SK-N-SH (cell line): ENCODE results near the gene MLEC. TPM values are rescaled to one million over a fixed set of nuclear protein-coding genes. Genes with fewer than 3 reads are reported as not detected.

Experiments used
- CTCF ChIA-PET: fragments of 300-600, 350-600 bp; formaldehyde crosslinking; extraction: SDS; loops from one replicate; lab custom pipeline; 2021; lab: Yijun Ruan, JAX
- POLR2A ChIA-PET: fragments of 350-600 bp; sonication (Branson Sonifier 250); formaldehyde crosslinking; extraction: SDS; loops from one replicate; lab custom pipeline; 2020; ENCODE audit warnings: antibody characterized with exemption, inconsistent platforms; lab: Yijun Ruan, JAX
- DNase-seq: peaks from one replicate; pipeline ENCODE4 v3.0.0; 2012
- H2AFZ ChIP-seq: fragments of 200-600 bp; sonication (generic); 2 replicates; pipeline ENCODE4 v1.8.1; 2016; ENCODE audit warnings: antibody characterized with exemption, mild to moderate bottlenecking, low read depth
- H3F3A ChIP-seq: fragments of 200-600 bp; sonication (generic); replicated peaks from 2 replicates; pipeline ENCODE3; 2016; ENCODE audit warnings: antibody characterized with exemption, mild to moderate bottlenecking; ENCODE audit not compliant: insufficient read depth
- H3K27ac ChIP-seq, 2 experiments: fragments of 200-500 bp in 1 of 2; fragments of 200-600 bp in 1 of 2; sonication (Bioruptor generic) in 1 of 2; sonication (generic), shearing (Covaris generic) in 1 of 2; 2 replicates each; pipeline versions ENCODE4 v1.5.1 to v1.6.1; 2014 to 2016; ENCODE audit warnings: low read depth in 2 of 2, inconsistent platforms in 1 of 2, low read length in 1 of 2, mild to moderate bottlenecking in 1 of 2, mixed read lengths in 1 of 2
- H3K27me3 ChIP-seq: fragments of 200-600 bp; sonication (generic), shearing (Covaris generic); 2 replicates; pipeline ENCODE4 v1.6.1; 2016; ENCODE audit warnings: mixed run types; ENCODE audit not compliant: insufficient read depth
- H3K36me3 ChIP-seq, 2 experiments: fragments of 200-500 bp in 1 of 2; fragments of 200-600 bp in 1 of 2; sonication (Bioruptor generic) in 1 of 2; sonication (generic) in 1 of 2; replicated peaks in 1 of 2; 2 replicates each; pipeline versions ENCODE3 to v1.5.1; 2014 to 2016; ENCODE audit warnings: low read length in 1 of 2, mild to moderate bottlenecking in 1 of 2; ENCODE audit not compliant: insufficient read depth in 2 of 2, control insufficient read depth in 1 of 2
- H3K4me1 ChIP-seq, 2 experiments: fragments of 200-500 bp in 1 of 2; fragments of 200-600 bp in 1 of 2; sonication (Bioruptor generic) in 1 of 2; sonication (generic), shearing (Covaris generic) in 1 of 2; 2 replicates each; pipeline versions ENCODE4 v1.5.1 to v1.6.1; 2014 to 2016; ENCODE audit warnings: low read depth in 1 of 2, low read length in 1 of 2, mixed run types in 1 of 2; ENCODE audit not compliant: insufficient read depth in 2 of 2, control insufficient read depth in 1 of 2
- H3K4me2 ChIP-seq: fragments of 200-600 bp; sonication (generic), shearing (Covaris generic); 2 replicates; pipeline ENCODE4 v1.6.1; 2017; ENCODE audit warnings: mixed run types
- H3K4me3 ChIP-seq, 2 experiments: fragments of 200-500 bp in 1 of 2; fragments of 200-600 bp in 1 of 2; sonication (Bioruptor generic) in 1 of 2; sonication (generic), shearing (Covaris generic) in 1 of 2; 2 replicates each; pipeline versions ENCODE4 v1.5.1 to v1.8.1; 2014 to 2016; ENCODE audit warnings: low read depth in 2 of 2, inconsistent platforms in 1 of 2, low read length in 1 of 2, mild to moderate bottlenecking in 1 of 2, mixed read lengths in 1 of 2, moderate library complexity in 1 of 2
- H3K79me2 ChIP-seq: fragments of 200-600 bp; sonication (generic); 2 replicates; pipeline ENCODE4 v1.8.1; 2017; ENCODE audit warnings: mild to moderate bottlenecking; ENCODE audit not compliant: insufficient read depth
- H3K9ac ChIP-seq: fragments of 200-600 bp; sonication (generic); 2 replicates; pipeline ENCODE4 v1.6.1; 2017; ENCODE audit warnings: mixed run types
- H3K9me2 ChIP-seq: fragments of 200-600 bp; sonication (generic); 2 replicates; pipeline ENCODE4 v1.6.1; 2017; ENCODE audit warnings: mixed run types
- H3K9me3 ChIP-seq: fragments of 200-600 bp; sonication (generic); 2 replicates; pipeline ENCODE4 v1.6.1; 2017; ENCODE audit warnings: mixed run types, mild to moderate bottlenecking, moderate library complexity
- H4K20me1 ChIP-seq: fragments of 200-600 bp; sonication (generic); 2 replicates; pipeline ENCODE4 v1.6.1; 2017; ENCODE audit warnings: mild to moderate bottlenecking, mixed run types; ENCODE audit not compliant: insufficient read depth
- EP300 ChIP-seq, 2 experiments: IDR thresholded peaks; 2 replicates each; pipeline versions ENCODE4 v1.4.0 to v1.6.1; 2012; ENCODE audit warnings: borderline replicate concordance in 1 of 2, low read depth in 1 of 2, low read length in 1 of 2
- EZH2phosphoT487 ChIP-seq: fragments of 200-600 bp; sonication (generic); IDR thresholded peaks from 2 replicates; pipeline ENCODE4 v1.6.1; 2017; ENCODE audit warnings: low read depth, mixed run types, mild to moderate bottlenecking, antibody characterized with exemption, moderate library complexity, borderline replicate concordance
- FOXM1 ChIP-seq: IDR thresholded peaks from 2 replicates; pipeline ENCODE4 v1.4.0; 2012; ENCODE audit warnings: low read depth, mild to moderate bottlenecking
- GABPA ChIP-seq: IDR thresholded peaks from 2 replicates; pipeline ENCODE4 v1.4.0; 2012; ENCODE audit warnings: low read depth, mild to moderate bottlenecking
- GATA2 ChIP-seq: sonication (generic); formaldehyde crosslinking; IDR thresholded peaks from 2 replicates; pipeline ENCODE4 v1.5.0; 2020; ENCODE audit warnings: mild to moderate bottlenecking, missing genetic modification reagents
- JUND ChIP-seq: IDR thresholded peaks from 2 replicates; pipeline ENCODE4 v1.4.0; 2012
- MEF2A ChIP-seq: IDR thresholded peaks from 2 replicates; pipeline ENCODE4 v1.4.0; 2012; ENCODE audit warnings: low read depth, borderline replicate concordance
- NFIC ChIP-seq: IDR thresholded peaks from 2 replicates; pipeline ENCODE4 v1.4.0; 2012; ENCODE audit warnings: borderline replicate concordance
- NRF1 ChIP-seq: IDR thresholded peaks from 2 replicates; pipeline ENCODE4 v1.6.1; 2012; ENCODE audit warnings: low read depth, mild to moderate bottlenecking, low read length
- RAD21 ChIP-seq: IDR thresholded peaks from 2 replicates; pipeline ENCODE4 v1.6.1; 2012; ENCODE audit warnings: mild to moderate bottlenecking, low read length
- RFX5 ChIP-seq: IDR thresholded peaks from 2 replicates; pipeline ENCODE4 v1.6.1; 2012; ENCODE audit warnings: mild to moderate bottlenecking, improper control_type of control experiment, low read length
- RXRA ChIP-seq: IDR thresholded peaks from 2 replicates; pipeline ENCODE4 v1.4.0; 2012; ENCODE audit warnings: low read depth, mild to moderate bottlenecking, borderline replicate concordance
- SIN3A ChIP-seq: IDR thresholded peaks from 2 replicates; pipeline ENCODE4 v1.6.1; 2012; ENCODE audit warnings: low read depth, mild to moderate bottlenecking, low read length, moderate library complexity, borderline replicate concordance
- SMC3 ChIP-seq: IDR thresholded peaks from 2 replicates; pipeline ENCODE4 v1.6.1; 2012; ENCODE audit warnings: low read depth, low read length, improper control_type of control experiment
- TAF1 ChIP-seq: IDR thresholded peaks from 2 replicates; pipeline ENCODE4 v1.6.1; 2012; ENCODE audit warnings: low read depth, mild to moderate bottlenecking, low read length, moderate library complexity, borderline replicate concordance
- TCF12 ChIP-seq: IDR thresholded peaks from 2 replicates; pipeline ENCODE4 v1.4.0; 2012
- YY1 ChIP-seq: IDR thresholded peaks from 2 replicates; pipeline ENCODE4 v1.4.0; 2012; ENCODE audit warnings: low read depth, mild to moderate bottlenecking
- WGBS: methylation state at CpG from one replicate; pipeline ENCODE4 v1.1.6; 2017; ENCODE audit warnings: low lambda C conversion rate; 5-methylcytosine and 5-hydroxymethylcytosine counted together
- polyA plus RNA-seq, 3 experiments: library from polyadenylated mRNA; depleted of rRNA; stranded (reverse); fragments of >200 nt; gene quantifications; 2 replicates each; pipeline ENCODE4 v1.2.3, GENCODE V29; 2012
- TF ChIP-seq, protein P1 (sequence below): IDR thresholded peaks from 2 replicates; pipeline ENCODE4 v1.4.0; 2012; ENCODE audit warnings: low read depth, borderline replicate concordance
- TF ChIP-seq, protein P2 (sequence below): fragments of 200-600 bp; sonication (generic); IDR thresholded peaks from 2 replicates; pipeline ENCODE4 v1.6.1; 2017; ENCODE audit warnings: antibody characterized with exemption, mild to moderate bottlenecking, moderate library complexity
- TF ChIP-seq, protein P3 (sequence below): IDR thresholded peaks from 2 replicates; pipeline ENCODE4 v1.6.1; 2012; ENCODE audit warnings: mild to moderate bottlenecking, low read depth, low read length, moderate library complexity

MLEC gene
- polyA plus RNA-seq, 1 of the 3 experiments (the other 2 are of a cell fraction), result 23.4 TPM

DNA sequence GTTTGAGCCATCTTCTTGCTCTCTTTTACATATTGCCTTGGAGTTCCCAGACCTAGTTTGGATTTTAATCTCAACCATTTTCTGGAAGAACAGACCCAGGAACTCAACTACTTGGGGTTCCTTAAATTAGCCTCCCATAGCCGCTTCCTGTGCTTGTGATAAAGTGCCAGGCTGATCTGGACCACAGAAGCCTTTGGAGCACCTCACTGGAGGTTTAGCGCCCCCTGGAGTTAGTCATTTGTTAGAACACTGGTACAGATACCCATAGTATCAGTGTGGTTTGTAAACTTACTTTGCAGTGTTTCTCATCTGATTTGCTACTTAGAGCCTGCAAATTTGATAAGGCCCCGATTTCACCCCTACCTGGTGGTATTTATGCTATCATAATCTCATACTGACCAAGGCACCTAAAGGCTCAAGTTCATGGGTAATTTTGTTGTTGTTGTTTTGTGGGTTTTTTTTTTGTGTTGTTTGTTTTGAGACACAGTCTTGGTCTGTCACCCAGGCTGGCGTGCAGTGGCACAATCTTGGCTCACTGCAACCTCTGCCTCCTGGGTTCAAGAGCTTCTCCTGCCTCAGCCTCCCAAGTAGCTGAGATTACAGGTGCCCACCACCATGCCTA lies 27.0 kb downstream of the MLEC start (continued):
- TF ChIP-seq GABPA (no peak), GATA2 (no peak), RXRA (no peak), FOXM1 (no peak), JUND (no peak), RFX5 (no peak), RAD21 (peak; percentile 86), SMC3 (peak; percentile 86)
- TF ChIP-seq, protein P1, sequence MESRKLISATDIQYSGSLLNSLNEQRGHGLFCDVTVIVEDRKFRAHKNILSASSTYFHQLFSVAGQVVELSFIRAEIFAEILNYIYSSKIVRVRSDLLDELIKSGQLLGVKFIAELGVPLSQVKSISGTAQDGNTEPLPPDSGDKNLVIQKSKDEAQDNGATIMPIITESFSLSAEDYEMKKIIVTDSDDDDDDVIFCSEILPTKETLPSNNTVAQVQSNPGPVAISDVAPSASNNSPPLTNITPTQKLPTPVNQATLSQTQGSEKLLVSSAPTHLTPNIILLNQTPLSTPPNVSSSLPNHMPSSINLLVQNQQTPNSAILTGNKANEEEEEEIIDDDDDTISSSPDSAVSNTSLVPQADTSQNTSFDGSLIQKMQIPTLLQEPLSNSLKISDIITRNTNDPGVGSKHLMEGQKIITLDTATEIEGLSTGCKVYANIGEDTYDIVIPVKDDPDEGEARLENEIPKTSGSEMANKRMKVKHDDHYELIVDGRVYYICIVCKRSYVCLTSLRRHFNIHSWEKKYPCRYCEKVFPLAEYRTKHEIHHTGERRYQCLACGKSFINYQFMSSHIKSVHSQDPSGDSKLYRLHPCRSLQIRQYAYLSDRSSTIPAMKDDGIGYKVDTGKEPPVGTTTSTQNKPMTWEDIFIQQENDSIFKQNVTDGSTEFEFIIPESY, result no peak

DNA sequence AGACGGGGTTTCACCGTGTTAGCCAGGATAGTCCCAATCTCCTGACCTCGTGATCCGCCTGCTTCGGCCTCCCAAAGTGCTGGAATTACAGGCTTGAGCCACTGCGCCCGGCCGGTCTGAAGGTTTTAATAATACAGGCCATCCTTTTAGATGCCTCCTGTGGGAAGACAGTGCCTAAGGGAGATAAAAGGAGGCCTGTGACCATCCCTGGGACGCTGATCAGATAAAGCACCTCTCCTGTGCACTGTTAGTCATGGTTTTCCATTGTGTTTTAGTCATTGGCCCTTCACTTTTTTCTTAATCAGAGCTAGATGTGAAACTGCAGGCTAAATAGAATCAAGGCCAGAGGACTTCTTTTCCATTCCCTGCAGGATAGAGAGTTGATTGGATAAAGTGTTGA lies 31.1 kb downstream of the MLEC start:
- H3K79me2 ChIP-seq, result peaks cover 11% of the 10 kb centered on the region; the same call in 1 of the 2 replicates
- no peak for DNase-seq
- peaks cover 7% of the 10 kb centered on the region for H3F3A ChIP-seq
- H3K27me3 ChIP-seq, result no peaks in the 10 kb centered on the region
- H3K9me3 ChIP-seq, result no peaks in the 10 kb centered on the region
- POLR2A ChIA-PET, result no interaction called here
- no peak overlapping the region for H3K4me2 ChIP-seq
- 94% methylated on average over 9 of the region's 9 CpGs for WGBS
- H3K4me1 ChIP-seq, result peaks cover 5 to 29% of the 10 kb centered on the region in 2 experiments; a peak in 3 of 4 replicates
- no peak for TF ChIP-seq TAF1
- TF ChIP-seq MEF2A, result no peak
- TF ChIP-seq RAD21, result no peak
- TF ChIP-seq NFIC, result no peak
- no peak for TF ChIP-seq YY1
- TF ChIP-seq SIN3A, result no peak
- TF ChIP-seq, protein P2, sequence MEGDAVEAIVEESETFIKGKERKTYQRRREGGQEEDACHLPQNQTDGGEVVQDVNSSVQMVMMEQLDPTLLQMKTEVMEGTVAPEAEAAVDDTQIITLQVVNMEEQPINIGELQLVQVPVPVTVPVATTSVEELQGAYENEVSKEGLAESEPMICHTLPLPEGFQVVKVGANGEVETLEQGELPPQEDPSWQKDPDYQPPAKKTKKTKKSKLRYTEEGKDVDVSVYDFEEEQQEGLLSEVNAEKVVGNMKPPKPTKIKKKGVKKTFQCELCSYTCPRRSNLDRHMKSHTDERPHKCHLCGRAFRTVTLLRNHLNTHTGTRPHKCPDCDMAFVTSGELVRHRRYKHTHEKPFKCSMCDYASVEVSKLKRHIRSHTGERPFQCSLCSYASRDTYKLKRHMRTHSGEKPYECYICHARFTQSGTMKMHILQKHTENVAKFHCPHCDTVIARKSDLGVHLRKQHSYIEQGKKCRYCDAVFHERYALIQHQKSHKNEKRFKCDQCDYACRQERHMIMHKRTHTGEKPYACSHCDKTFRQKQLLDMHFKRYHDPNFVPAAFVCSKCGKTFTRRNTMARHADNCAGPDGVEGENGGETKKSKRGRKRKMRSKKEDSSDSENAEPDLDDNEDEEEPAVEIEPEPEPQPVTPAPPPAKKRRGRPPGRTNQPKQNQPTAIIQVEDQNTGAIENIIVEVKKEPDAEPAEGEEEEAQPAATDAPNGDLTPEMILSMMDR, result no peak
- no peak for TF ChIP-seq NRF1
- no peak for TF ChIP-seq EP300 (IDR thresholded peaks at IDR 0.05; ENCODE audit: borderline replicate concordance in 1 of 2, low read depth in 1 of 2, low read length in 1 of 2)
- TF ChIP-seq, protein P3, sequence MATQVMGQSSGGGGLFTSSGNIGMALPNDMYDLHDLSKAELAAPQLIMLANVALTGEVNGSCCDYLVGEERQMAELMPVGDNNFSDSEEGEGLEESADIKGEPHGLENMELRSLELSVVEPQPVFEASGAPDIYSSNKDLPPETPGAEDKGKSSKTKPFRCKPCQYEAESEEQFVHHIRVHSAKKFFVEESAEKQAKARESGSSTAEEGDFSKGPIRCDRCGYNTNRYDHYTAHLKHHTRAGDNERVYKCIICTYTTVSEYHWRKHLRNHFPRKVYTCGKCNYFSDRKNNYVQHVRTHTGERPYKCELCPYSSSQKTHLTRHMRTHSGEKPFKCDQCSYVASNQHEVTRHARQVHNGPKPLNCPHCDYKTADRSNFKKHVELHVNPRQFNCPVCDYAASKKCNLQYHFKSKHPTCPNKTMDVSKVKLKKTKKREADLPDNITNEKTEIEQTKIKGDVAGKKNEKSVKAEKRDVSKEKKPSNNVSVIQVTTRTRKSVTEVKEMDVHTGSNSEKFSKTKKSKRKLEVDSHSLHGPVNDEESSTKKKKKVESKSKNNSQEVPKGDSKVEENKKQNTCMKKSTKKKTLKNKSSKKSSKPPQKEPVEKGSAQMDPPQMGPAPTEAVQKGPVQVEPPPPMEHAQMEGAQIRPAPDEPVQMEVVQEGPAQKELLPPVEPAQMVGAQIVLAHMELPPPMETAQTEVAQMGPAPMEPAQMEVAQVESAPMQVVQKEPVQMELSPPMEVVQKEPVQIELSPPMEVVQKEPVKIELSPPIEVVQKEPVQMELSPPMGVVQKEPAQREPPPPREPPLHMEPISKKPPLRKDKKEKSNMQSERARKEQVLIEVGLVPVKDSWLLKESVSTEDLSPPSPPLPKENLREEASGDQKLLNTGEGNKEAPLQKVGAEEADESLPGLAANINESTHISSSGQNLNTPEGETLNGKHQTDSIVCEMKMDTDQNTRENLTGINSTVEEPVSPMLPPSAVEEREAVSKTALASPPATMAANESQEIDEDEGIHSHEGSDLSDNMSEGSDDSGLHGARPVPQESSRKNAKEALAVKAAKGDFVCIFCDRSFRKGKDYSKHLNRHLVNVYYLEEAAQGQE, result no peak
- TF ChIP-seq SMC3, result no peak
- TF ChIP-seq TCF12, result no peak
- TF ChIP-seq GABPA, result no peak
- no peak for TF ChIP-seq RFX5
- no peak for TF ChIP-seq EZH2phosphoT487
- no peak for TF ChIP-seq JUND
- TF ChIP-seq, all 33 proteins: peak for 0
- H3K36me3 ChIP-seq, result peaks cover 61 to 73% of the 10 kb centered on the region in 2 experiments
- no peaks in the 10 kb centered on the region for H3K9me2 ChIP-seq
- H3K9ac ChIP-seq, result no peak overlapping the region
- H4K20me1 ChIP-seq, result no peaks in the 10 kb centered on the region
- no peak overlapping the region for H3K27ac ChIP-seq
- H2AFZ ChIP-seq, result no peak overlapping the region
- CTCF ChIA-PET, result no interaction called here
- no peak overlapping the region for H3K4me3 ChIP-seq
